ENCODE results near the gene ADD1. TPM values are rescaled to one million over a fixed set of nuclear protein-coding genes. Genes with fewer than 3 reads are reported as not detected.

The ADD1 gene
- total and polyA plus RNA-seq, 2 of the 13 experiments (the other 11 are each of a cell fraction or from before 2014, with no cell fraction given), result 73.9 to 122 TPM

- no peak for TF ChIP-seq ZBTB14 (CRISPR knock-in tag; IDR thresholded peaks at IDR 0.05)
- no peak for TF ChIP-seq TFDP2 (CRISPR knock-in tag; IDR thresholded peaks at IDR 0.05)
- TF ChIP-seq TMF1 (CRISPR knock-in tag; IDR thresholded peaks at IDR 0.05; ENCODE audit: low read depth), result no peak
- no peak for TF ChIP-seq ETV6 (CRISPR knock-in tag; conservative IDR thresholded peaks at IDR 0.05)
- no peak for TF ChIP-seq BRF2 (CRISPR knock-in tag; IDR thresholded peaks at IDR 0.05)
Observed at GRCh38 chr4:2965262-2965661, 121.6 kb downstream of the ADD1 start (continued).

- Histone ChIP-seq H4K20me1 (ENCODE audit: insufficient read depth, low read length) (no peaks in the 10 kb centered on the region), H3K9ac (ENCODE audit: insufficient read depth, low read depth, low read length) (no peak overlapping the region), H3K4me2 (ENCODE audit: low read depth, low read length) (no peak overlapping the region), H3K36me3 (replicated peaks in 1 of 2; ENCODE audit: control insufficient read depth in 1 of 2, insufficient read depth in 2 of 2, low read length in 2 of 2) (no peaks in the 10 kb centered on the region), H3K9me3 (ENCODE audit: low read length) (no peaks in the 10 kb centered on the region), H3K27me3 (ENCODE audit: control insufficient read depth in 1 of 2, insufficient read depth in 2 of 2, low read length in 2 of 2) (peaks cover 0 to under 1% of the 10 kb centered on the region in 2 experiments; a peak in 1 of 5 replicates), H3K79me2 (ENCODE audit: insufficient read depth, low read length) (no peaks in the 10 kb centered on the region), H3K4me3 (replicated peaks in 1 of 3; ENCODE audit: insufficient read depth in 1 of 3, low read depth in 2 of 3, low read length in 3 of 3) (no peak overlapping the region), H3K27ac (ENCODE audit: extremely low read length, insufficient read depth, low read length) (no peak overlapping the region), H2AFZ (ENCODE audit: low read length) (no peak overlapping the region), H3K4me1 (ENCODE audit: insufficient read depth, low read length) (peaks cover 7% of the 10 kb centered on the region)
- 70% methylated on average over 3 of the region's 3 CpGs for WGBS (ENCODE audit: low lambda C conversion rate)
- no TSS peak for BruUV-seq (replicated peaks)
- DNase-seq (ENCODE audit: low spot score) (no peak), ATAC-seq (no peak), FAIRE-seq (no peak)
- POLR2A ChIA-PET, result no interaction called here
- in situ Hi-C loops (cut with HindIII; ENCODE audit: extremely low pct_ligation_motif_present, low pct_unique_long_range_greater_than_20kb), result no loop called here
- intact Hi-C loops (cut with micrococcal nuclease; ENCODE audit: unreplicated experiment), result no loop called here
- CTCF ChIA-PET (ENCODE audit: low intra/inter-chr PET ratio, low total read pairs), result no interaction called here
- TF ChIP-seq ZNF724P (CRISPR knock-in tag; IDR thresholded peaks at IDR 0.05; ENCODE audit: borderline replicate concordance), result no peak
- TF ChIP-seq HBP1 (CRISPR knock-in tag; IDR thresholded peaks at IDR 0.05; ENCODE audit: low read depth), result no peak
- TF ChIP-seq CENPT (CRISPR knock-in tag; IDR thresholded peaks at IDR 0.05; ENCODE audit: low read depth), result no peak
- no peak for TF ChIP-seq TRIM24 (CRISPR knock-in tag; IDR thresholded peaks at IDR 0.05)
- no peak for TF ChIP-seq ZNF335 (CRISPR knock-in tag; IDR thresholded peaks at IDR 0.05)
- no peak for TF ChIP-seq MYC (CRISPR knock-in tag; IDR thresholded peaks at IDR 0.05; ENCODE audit: borderline replicate concordance)
- TF ChIP-seq MTF1 (CRISPR knock-in tag; IDR thresholded peaks at IDR 0.05), result no peak
- TF ChIP-seq ZNF552 (CRISPR knock-in tag; IDR thresholded peaks at IDR 0.05; ENCODE audit: borderline replicate concordance), result no peak
- no peak for TF ChIP-seq BRCA1 (CRISPR knock-in tag; IDR thresholded peaks at IDR 0.05)
- no peak for TF ChIP-seq SMC3 (IDR thresholded peaks at IDR 0.05; ENCODE audit: low read length)
- TF ChIP-seq HNRNPL (IDR thresholded peaks at IDR 0.05; ENCODE audit: low read depth, low read length), result no peak
- no peak for TF ChIP-seq SNRNP70 (IDR thresholded peaks at IDR 0.05; ENCODE audit: low read depth, low read length)
- no peak for TF ChIP-seq ZFP41 (CRISPR knock-in tag; IDR thresholded peaks at IDR 0.05; ENCODE audit: borderline replicate concordance)
Observed at GRCh38 chr4:2968381-2968780, 124.7 kb downstream of the ADD1 start.
